ENCODE results near the gene TAOK1.

- TF ChIP-seq CTCF (IDR thresholded peaks at IDR 0.05), result no peak
- no peak for TF ChIP-seq POLR2A (IDR thresholded peaks at IDR 0.05)
These were observed 878 bp downstream of the TAOK1 start for GRCh38 chr17:29390851-29391631.
